HG03135 (cell line): Measurements from ENCODE around the gene MS4A15.

ENCODE experiments used
- ATAC-seq: cut with Tn5 transposase; IDR thresholded peaks from one replicate; pipeline ENCODE4 v1.9.1; 2021; ENCODE audit warnings: mild to moderate bottlenecking, moderate library complexity; ENCODE audit not compliant: unreplicated experiment

MS4A15 gene

GRCh38 chr11:60776167-60776566 lies 19.5 kb downstream of the MS4A15 start:
- ATAC-seq: no peak

GRCh38 chr11:60777106-60777505 lies 20.4 kb downstream of the MS4A15 start:
- ATAC-seq: no peak

- no peak for ATAC-seq
Observed at GRCh38 chr11:60777572-60777971, 20.9 kb downstream of the MS4A15 start.

- ATAC-seq: no peak
Observed at GRCh38 chr11:60780065-60780464, 23.4 kb downstream of the MS4A15 start.

GRCh38 chr11:60780774-60781173 lies 24.1 kb downstream of the MS4A15 start:
- no peak for ATAC-seq

GRCh38 chr11:60781286-60781980 lies 24.8 kb downstream of the MS4A15 start:
- no peak for ATAC-seq

GRCh38 chr11:60781981-60782316 lies 25.3 kb downstream of the MS4A15 start:
- no peak for ATAC-seq

- no peak for ATAC-seq
Observed at GRCh38 chr11:60782393-60783140, 25.9 kb downstream of the MS4A15 start.

GRCh38 chr11:60783141-60783484 lies 26.4 kb downstream of the MS4A15 start:
- no peak for ATAC-seq

GRCh38 chr11:60783911-60784310 lies 27.2 kb downstream of the MS4A15 start:
- ATAC-seq: no peak

GRCh38 chr11:60785136-60785535 lies 28.5 kb downstream of the MS4A15 start, which contains the start of gene MS4A10:
Gene MS4A10 (plus strand): TSS chr11:60785333. CDS start chr11:60790336, 5,003 bp downstream.
- ATAC-seq: no peak

- ATAC-seq: no peak
Observed at GRCh38 chr11:60785806-60786361, 29.2 kb downstream of the MS4A15 start.

- no peak for ATAC-seq
Observed at GRCh38 chr11:60786811-60787567, 30.3 kb downstream of the MS4A15 start.

- ATAC-seq: no peak
Observed at GRCh38 chr11:60788401-60789125, 31.9 kb downstream of the MS4A15 start.

GRCh38 chr11:60790726-60791125 lies 34.1 kb downstream of the MS4A15 start:
- ATAC-seq: no peak

- ATAC-seq: no peak
Observed at GRCh38 chr11:60791153-60791933, 34.7 kb downstream of the MS4A15 start.

GRCh38 chr11:60792521-60792920 lies 35.9 kb downstream of the MS4A15 start:
- no peak for ATAC-seq

- ATAC-seq: no peak
Observed at GRCh38 chr11:60795291-60795690, 38.6 kb downstream of the MS4A15 start.

- no peak for ATAC-seq
Observed at GRCh38 chr11:60797846-60798630, 41.4 kb downstream of the MS4A15 start.
